Prostate gland (tissue), 2 donors: Measurements from ENCODE around the gene TAF6.

Experiments
- CTCF ChIP-seq, 4 experiments: fragments of 200-600 bp in 2 of 4; fragments of 450-650 bp in 2 of 4; sonication (generic) in 2 of 4; IDR thresholded peaks; 1 replicate in 3 of 4; 2 replicates in 1 of 4; pipeline ENCODE4 v1.5.1; 2016 to 2019; ENCODE audit warnings: antibody characterized with exemption in 4 of 4, mild to moderate bottlenecking in 2 of 4, moderate library complexity in 2 of 4
- POLR2A ChIP-seq: fragments of 450-650 bp; IDR thresholded peaks from one replicate; pipeline ENCODE4 v1.6.1; 2016; ENCODE audit warnings: antibody characterized with exemption, mild to moderate bottlenecking

GRCh38 chr7:100093498-100093897 lies 25.7 kb downstream of the TAF6 start:
- no peak for TF ChIP-seq CTCF (IDR thresholded peaks at IDR 0.05)
- no peak for TF ChIP-seq POLR2A
